Measurements from ENCODE around the gene OR13C5. TPM values are rescaled to one million over a fixed set of nuclear protein-coding genes. Genes with fewer than 3 reads are reported as not detected.
"Not testable (repeated sequence)": the region's sequence is repeated elsewhere in the genome, so short reads cannot be mapped to it uniquely, and the experiment has no call there.

OR13C5 gene, protein sequence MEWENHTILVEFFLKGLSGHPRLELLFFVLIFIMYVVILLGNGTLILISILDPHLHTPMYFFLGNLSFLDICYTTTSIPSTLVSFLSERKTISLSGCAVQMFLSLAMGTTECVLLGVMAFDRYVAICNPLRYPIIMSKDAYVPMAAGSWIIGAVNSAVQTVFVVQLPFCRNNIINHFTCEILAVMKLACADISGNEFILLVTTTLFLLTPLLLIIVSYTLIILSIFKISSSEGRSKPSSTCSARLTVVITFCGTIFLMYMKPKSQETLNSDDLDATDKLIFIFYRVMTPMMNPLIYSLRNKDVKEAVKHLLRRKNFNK
- total RNA-seq, result not detected
- not detected for polyA plus RNA-seq
- long read RNA-seq, donor 1, result 0 reads
- long read RNA-seq, donor 2, result 0 reads
- long read RNA-seq, donor 3, result 0 reads
- long read RNA-seq, donor 4, result 0 reads
- long read RNA-seq, donor 5, result 0 reads
- long read RNA-seq, donor 6, result 0 reads
- long read RNA-seq, donor 7, result 0 reads
- long read RNA-seq, donor 8, result 0 reads
- long read RNA-seq, donor 9, result 0 reads
- long read RNA-seq, donor 10, result 0 reads

DNA sequence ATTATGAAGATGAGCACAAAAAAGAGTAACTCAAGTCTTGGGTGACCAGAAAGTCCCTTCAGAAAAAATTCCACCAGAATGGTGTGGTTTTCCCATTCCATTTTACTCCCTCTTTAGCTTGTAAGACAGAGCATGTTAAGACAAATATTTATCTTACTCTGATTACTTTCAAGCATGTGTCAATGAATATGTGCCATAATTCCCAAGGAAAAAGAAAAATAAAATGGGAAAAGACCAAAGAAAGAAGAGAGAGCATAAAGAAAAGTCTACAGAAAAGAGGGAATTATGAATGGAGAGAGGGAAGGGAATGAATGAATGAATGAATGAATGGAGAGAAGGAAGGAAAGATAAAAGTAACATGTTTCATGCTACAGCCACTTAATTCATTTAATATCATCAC is at the start of gene OR13C5:
OR13C5 (minus strand) TSS at position 101 of the 400 bp plus-strand sequence; CDS start at position 101, 0 bp downstream.
- H3K36me3 ChIP-seq; H3K27me3 ChIP-seq; H3K4me3 ChIP-seq; intact Hi-C loops (cut with DNase I; ENCODE audit: low total_unique reads); H3K27ac ChIP-seq; H3K4me1 ChIP-seq; DNase-seq; H3K9me3 ChIP-seq: not testable (repeated sequence)

DNA sequence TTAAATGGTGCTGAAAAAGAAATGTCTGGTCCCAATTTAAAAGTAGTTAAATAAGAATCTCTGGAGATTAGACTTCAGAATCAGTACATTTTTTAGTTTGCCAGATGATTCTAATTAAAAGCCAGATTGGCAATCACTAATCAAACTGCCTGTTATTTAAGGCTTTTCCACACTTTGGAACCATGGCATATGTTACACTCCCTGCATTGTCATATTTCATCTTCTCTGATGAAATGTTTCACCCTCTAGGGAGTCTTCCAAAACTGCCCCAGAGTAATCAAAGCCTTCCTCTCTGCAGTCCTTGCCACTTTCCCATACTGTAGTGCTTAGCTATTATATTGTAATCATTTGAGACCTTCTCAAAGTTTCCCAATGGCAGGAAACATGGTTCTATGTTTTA is 36.2 kb upstream of the OR13C5 start:
- TF ChIP-seq EP300 (IDR thresholded peaks at IDR 0.05) (no peak), POLR2AphosphoS5 (IDR thresholded peaks at IDR 0.05) (no peak), POLR2A (IDR thresholded peaks at IDR 0.05) (no peak)
- TF ChIP-seq, protein P1, sequence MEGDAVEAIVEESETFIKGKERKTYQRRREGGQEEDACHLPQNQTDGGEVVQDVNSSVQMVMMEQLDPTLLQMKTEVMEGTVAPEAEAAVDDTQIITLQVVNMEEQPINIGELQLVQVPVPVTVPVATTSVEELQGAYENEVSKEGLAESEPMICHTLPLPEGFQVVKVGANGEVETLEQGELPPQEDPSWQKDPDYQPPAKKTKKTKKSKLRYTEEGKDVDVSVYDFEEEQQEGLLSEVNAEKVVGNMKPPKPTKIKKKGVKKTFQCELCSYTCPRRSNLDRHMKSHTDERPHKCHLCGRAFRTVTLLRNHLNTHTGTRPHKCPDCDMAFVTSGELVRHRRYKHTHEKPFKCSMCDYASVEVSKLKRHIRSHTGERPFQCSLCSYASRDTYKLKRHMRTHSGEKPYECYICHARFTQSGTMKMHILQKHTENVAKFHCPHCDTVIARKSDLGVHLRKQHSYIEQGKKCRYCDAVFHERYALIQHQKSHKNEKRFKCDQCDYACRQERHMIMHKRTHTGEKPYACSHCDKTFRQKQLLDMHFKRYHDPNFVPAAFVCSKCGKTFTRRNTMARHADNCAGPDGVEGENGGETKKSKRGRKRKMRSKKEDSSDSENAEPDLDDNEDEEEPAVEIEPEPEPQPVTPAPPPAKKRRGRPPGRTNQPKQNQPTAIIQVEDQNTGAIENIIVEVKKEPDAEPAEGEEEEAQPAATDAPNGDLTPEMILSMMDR (IDR thresholded peaks at IDR 0.05), result no peak

DNA sequence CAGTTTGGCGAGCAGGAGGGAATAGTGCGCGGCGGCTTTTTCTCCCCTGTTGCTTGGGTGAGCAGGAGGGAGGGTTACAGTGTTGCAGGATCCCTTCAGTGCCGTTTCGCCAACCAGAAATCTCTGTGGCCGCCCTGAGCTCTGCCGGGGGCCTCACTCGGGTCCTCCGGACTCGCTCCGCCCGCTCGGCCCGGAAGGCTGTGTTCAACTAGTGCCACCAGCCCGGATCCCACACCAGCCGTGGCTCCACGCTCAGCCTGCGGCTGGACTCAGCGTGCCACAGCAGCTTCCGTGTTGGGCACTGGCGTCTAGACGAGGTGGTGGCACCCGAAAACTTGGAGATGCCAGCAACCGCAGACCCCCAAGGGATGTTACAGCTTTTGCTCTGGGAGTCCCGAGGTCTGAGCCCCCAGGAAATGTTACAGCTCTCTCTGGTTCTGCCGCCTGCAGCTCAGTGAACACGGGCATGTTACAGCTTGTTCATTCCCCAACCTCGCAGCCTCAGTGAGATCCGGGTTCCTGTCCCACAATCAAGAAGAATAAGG is 34.8 kb upstream of the OR13C5 start:
- no peaks in the 10 kb centered on the region for H3K36me3 ChIP-seq
- WGBS, 5 donors, result 91 to 96% (median 94%) methylated on average over 20 to 30 of the region's 30 CpGs
- TF ChIP-seq POLR2AphosphoS5 (IDR thresholded peaks at IDR 0.05) (no peak), EP300 (IDR thresholded peaks at IDR 0.05) (no peak), POLR2A (IDR thresholded peaks at IDR 0.05) (no peak)
- TF ChIP-seq, protein P1 (IDR thresholded peaks at IDR 0.05), result no peak
- H3K27me3 ChIP-seq, result no peaks in the 10 kb centered on the region
- H3K4me3 ChIP-seq, result no peak overlapping the region
- no peaks in the 10 kb centered on the region for H3K4me1 ChIP-seq
- H3K27ac ChIP-seq, result no peak overlapping the region
- H3K9me3 ChIP-seq, result peaks cover 6 to 38% (median 18%) of the 10 kb centered on the region in 4 donors
- intact Hi-C loops (cut with DNase I; ENCODE audit: low total_unique reads), result no loop called here
- no peak for DNase-seq

More for the DNA sequence above, 36.2 kb upstream of the OR13C5 start:
- Histone ChIP-seq H3K4me3 (no peak overlapping the region), H3K27me3 (no peaks in the 10 kb centered on the region), H3K27ac (no peak overlapping the region), H3K9me3 (peaks cover 6 to 45% (median 25%) of the 10 kb centered on the region in 4 donors), H3K4me1 (no peaks in the 10 kb centered on the region), H3K36me3 (no peaks in the 10 kb centered on the region)
- intact Hi-C loops (cut with DNase I; ENCODE audit: low total_unique reads), result no loop called here
- no peak for DNase-seq

DNA sequence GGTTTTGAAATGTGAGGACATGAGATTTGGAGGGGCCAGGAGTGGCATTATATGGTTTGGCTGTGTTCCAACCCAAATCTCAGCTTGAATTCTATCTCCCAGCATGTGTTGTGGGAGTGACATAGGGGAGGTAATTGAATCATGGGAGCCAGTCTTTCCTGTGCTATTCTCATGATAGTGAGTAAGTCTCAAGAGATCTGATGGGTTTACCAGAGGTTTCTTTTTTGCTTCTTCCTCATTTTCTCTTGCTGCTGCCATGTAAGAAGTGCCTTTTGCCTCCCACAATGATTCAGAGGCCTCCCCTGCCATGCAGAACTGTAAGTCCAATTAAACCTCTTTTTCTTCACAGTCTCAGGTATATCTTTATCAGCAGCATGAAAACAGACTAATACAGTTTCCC is 26.8 kb upstream of the OR13C5 start:
- H3K4me3 ChIP-seq; H3K9me3 ChIP-seq; H3K27ac ChIP-seq; H3K4me1 ChIP-seq; H3K36me3 ChIP-seq; DNase-seq; H3K27me3 ChIP-seq; intact Hi-C loops (cut with DNase I; ENCODE audit: low total_unique reads): not testable (repeated sequence)

DNA sequence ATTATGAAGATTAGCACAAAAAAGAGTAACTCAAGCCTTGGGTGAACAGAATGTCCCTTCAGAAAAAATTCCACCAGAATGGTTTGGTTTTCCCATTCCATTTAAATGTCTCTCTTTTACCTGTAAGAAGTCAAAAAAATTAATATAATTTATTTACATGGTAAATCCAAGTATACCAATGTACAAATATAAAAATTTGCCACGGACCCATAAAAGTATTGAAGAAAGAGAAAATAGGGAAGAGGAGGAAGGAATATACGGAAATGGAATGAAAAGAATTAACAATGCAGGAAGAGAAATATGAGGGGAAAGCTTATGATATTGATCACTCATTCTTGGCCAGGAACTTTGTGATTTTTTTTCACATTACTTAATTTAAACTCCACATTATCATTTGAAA is 18.9 kb upstream of the OR13C5 start, which contains the start of gene OR13C9:
OR13C9 (minus strand) TSS at position 101 of the 400 bp plus-strand sequence; CDS start at position 101, 0 bp downstream.
- WGBS, 5 donors, result 60 to 80% (median 77%) methylated on average over 2 of the region's 2 CpGs
- no peak within 1 kb of the TSS for H3K27ac ChIP-seq
- TF ChIP-seq EP300 (IDR thresholded peaks at IDR 0.05) (no peak), POLR2A (IDR thresholded peaks at IDR 0.05) (no peak), POLR2AphosphoS5 (IDR thresholded peaks at IDR 0.05) (no peak)
- TF ChIP-seq, protein P1 (IDR thresholded peaks at IDR 0.05), result no peak
- no peak within 1 kb of the TSS for H3K4me3 ChIP-seq
- intact Hi-C loops (cut with DNase I; ENCODE audit: low total_unique reads), result no loop called here
- H3K4me1 ChIP-seq, result no peaks in the 10 kb centered on the region
- DNase-seq, result no peak
- no peaks in the 10 kb centered on the region for H3K27me3 ChIP-seq
- H3K36me3 ChIP-seq, result no peaks in the 10 kb centered on the region
- peaks cover 0 to 5% (median 0%) of the 10 kb centered on the region in 4 donors for H3K9me3 ChIP-seq
